ENCODE measurements around the gene BACE1-AS. TPM values are rescaled to one million over a fixed set of nuclear protein-coding genes. Genes with fewer than 3 reads are reported as not detected.

BACE1-AS gene
- polyA plus RNA-seq, 4 donors: 1.6 to 12.5 (median 5.7) TPM

GRCh38 chr11:117333917-117334316 is 42.8 kb downstream of the BACE1-AS start:
- Histone ChIP-seq H3K36me3 (ENCODE audit: control insufficient read depth in 3 of 3, insufficient read depth in 2 of 3, low read depth in 1 of 3, low read length in 3 of 3) (peaks cover 0 to 29% (median 0%) of the 10 kb centered on the region in 3 donors), H3K27me3 (ENCODE audit: control insufficient read depth in 3 of 3, insufficient read depth in 3 of 3, low read length in 3 of 3) (no peaks in the 10 kb centered on the region), H3K4me1 (ENCODE audit: control insufficient read depth in 3 of 3, insufficient read depth in 2 of 3, low read depth in 1 of 3, low read length in 2 of 3) (peaks cover 0 to 4% (median 0%) of the 10 kb centered on the region in 3 donors), H3K27ac (ENCODE audit: low read depth in 1 of 3, low read length in 2 of 3) (no peak overlapping the region), H3K9me3 (ENCODE audit: control insufficient read depth in 2 of 2, insufficient read depth in 1 of 2, low read depth in 1 of 2, low read length in 1 of 2) (no peaks in the 10 kb centered on the region), H3K4me3 (ENCODE audit: low read depth in 1 of 3, low read length in 3 of 3) (no peak overlapping the region)
- WGBS, 3 donors: 75 to 81% (median 77%) methylated on average over 9 of the region's 9 CpGs
- DNase-seq (no peak), FAIRE-seq (no peak)

DNA sequence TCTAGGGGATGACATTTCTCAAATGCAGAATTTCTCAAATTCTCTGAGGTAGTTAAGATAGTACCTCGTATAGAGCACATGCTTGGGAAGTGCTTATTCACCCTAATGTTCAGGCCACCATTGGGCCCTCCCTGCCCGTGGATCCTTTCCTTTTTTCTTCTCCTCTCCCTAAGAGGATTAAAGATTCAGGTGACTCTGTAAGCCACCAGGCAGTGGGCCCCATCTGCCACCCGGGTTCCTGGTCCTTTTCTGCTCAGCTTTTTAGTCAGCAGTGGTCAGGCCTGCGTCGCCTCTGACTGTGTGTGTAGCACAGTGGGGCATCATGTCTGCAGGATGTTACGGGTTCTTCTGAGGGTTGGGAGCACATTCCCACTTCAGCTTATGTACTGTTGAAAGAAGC is 43.8 kb downstream of the BACE1-AS start:
- H3K36me3 ChIP-seq (ENCODE audit: control insufficient read depth in 3 of 3, insufficient read depth in 2 of 3, low read depth in 1 of 3, low read length in 3 of 3): peaks cover 0 to 34% (median 2%) of the 10 kb centered on the region in 3 donors
- no peaks in the 10 kb centered on the region for H3K9me3 ChIP-seq (ENCODE audit: control insufficient read depth in 2 of 2, insufficient read depth in 1 of 2, low read depth in 1 of 2, low read length in 1 of 2)
- H3K27ac ChIP-seq (ENCODE audit: low read depth in 1 of 3, low read length in 2 of 3): no peak overlapping the region
- 87 to 92% (median 90%) methylated on average over 6 of the region's 6 CpGs for WGBS, 3 donors
- FAIRE-seq: no peak
- H3K4me1 ChIP-seq (ENCODE audit: control insufficient read depth in 3 of 3, insufficient read depth in 2 of 3, low read depth in 1 of 3, low read length in 2 of 3): no peaks in the 10 kb centered on the region
- DNase-seq: no peak
- H3K27me3 ChIP-seq (ENCODE audit: control insufficient read depth in 3 of 3, insufficient read depth in 3 of 3, low read length in 3 of 3): no peaks in the 10 kb centered on the region
- H3K4me3 ChIP-seq (ENCODE audit: low read depth in 1 of 3, low read length in 3 of 3): no peak overlapping the region

DNA sequence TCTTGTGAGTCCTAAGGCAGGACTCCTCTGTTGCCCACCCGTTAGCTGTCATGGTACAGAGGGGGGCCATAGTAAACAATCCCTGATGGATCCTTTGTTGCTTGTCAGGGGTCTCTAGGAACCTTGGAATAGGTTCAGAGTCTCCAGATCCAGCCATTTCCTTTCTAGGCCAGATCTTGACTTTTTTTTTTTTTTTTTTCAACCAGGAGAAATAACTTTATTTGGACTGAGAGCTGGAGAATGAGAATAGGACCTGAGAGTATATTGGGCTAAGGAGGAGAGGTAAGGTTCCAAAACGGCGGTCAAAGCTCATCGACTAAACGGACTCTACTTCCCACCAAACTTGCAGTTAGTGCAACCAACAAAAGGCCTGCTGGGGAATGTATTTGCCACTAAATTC is 44.3 kb downstream of the BACE1-AS start:
- no peak for FAIRE-seq
- H3K27ac ChIP-seq (ENCODE audit: low read depth in 1 of 3, low read length in 2 of 3): no peak overlapping the region
- H3K36me3 ChIP-seq (ENCODE audit: control insufficient read depth in 3 of 3, insufficient read depth in 2 of 3, low read depth in 1 of 3, low read length in 3 of 3): peaks cover 0 to 38% (median 2%) of the 10 kb centered on the region in 3 donors
- no peaks in the 10 kb centered on the region for H3K9me3 ChIP-seq (ENCODE audit: control insufficient read depth in 2 of 2, insufficient read depth in 1 of 2, low read depth in 1 of 2, low read length in 1 of 2)
- H3K4me1 ChIP-seq (ENCODE audit: control insufficient read depth in 3 of 3, insufficient read depth in 2 of 3, low read depth in 1 of 3, low read length in 2 of 3): no peaks in the 10 kb centered on the region
- H3K4me3 ChIP-seq (ENCODE audit: low read depth in 1 of 3, low read length in 3 of 3): no peak overlapping the region
- no peaks in the 10 kb centered on the region for H3K27me3 ChIP-seq (ENCODE audit: control insufficient read depth in 3 of 3, insufficient read depth in 3 of 3, low read length in 3 of 3)
- DNase-seq: no peak
- WGBS, 3 donors: 81 to 94% (median 93%) methylated on average over 5 of the region's 5 CpGs

DNA sequence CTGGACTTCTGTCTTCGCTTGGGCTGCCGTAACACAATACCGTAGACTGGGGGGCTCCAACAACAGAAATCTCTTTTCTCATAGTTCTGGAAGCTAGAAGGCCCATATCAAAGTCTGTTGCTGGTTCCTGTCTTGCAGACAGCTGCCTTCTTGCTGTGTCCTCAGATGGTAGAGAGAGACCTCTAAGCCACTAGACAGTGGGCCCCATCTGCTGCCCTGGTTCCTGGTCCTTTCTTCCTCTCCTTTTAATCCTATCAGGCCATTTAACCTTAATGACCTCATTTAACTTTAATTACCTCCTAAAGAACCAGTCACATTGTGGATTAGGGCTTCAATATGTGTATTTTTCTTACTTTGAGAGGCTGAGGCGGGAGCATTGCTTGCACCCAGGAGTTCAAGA is 45.9 kb downstream of the BACE1-AS start:
- no peak for DNase-seq
- 96 to 97% (median 96%) methylated on average over 4 of the region's 4 CpGs for WGBS, 3 donors
- FAIRE-seq: no peak

More for the DNA sequence above, 45.9 kb downstream of the BACE1-AS start:
- H3K4me1 ChIP-seq (ENCODE audit: control insufficient read depth in 3 of 3, insufficient read depth in 2 of 3, low read depth in 1 of 3, low read length in 2 of 3): no peaks in the 10 kb centered on the region
- no peaks in the 10 kb centered on the region for H3K9me3 ChIP-seq (ENCODE audit: control insufficient read depth in 2 of 2, insufficient read depth in 1 of 2, low read depth in 1 of 2, low read length in 1 of 2)
- no peak overlapping the region for H3K27ac ChIP-seq (ENCODE audit: low read depth in 1 of 3, low read length in 2 of 3)
- H3K27me3 ChIP-seq (ENCODE audit: control insufficient read depth in 3 of 3, insufficient read depth in 3 of 3, low read length in 3 of 3): no peaks in the 10 kb centered on the region
- peaks cover 0 to 41% (median 2%) of the 10 kb centered on the region in 3 donors for H3K36me3 ChIP-seq (ENCODE audit: control insufficient read depth in 3 of 3, insufficient read depth in 2 of 3, low read depth in 1 of 3, low read length in 3 of 3)
- no peak overlapping the region for H3K4me3 ChIP-seq (ENCODE audit: low read depth in 1 of 3, low read length in 3 of 3)

Other genes with a start within 250 kb of the BACE1-AS start
- gene SIK3, start 192.9 kb upstream of the BACE1-AS start, polyA plus RNA-seq: 10 to 100 TPM in 2 of 4 donors, 1 to 10 TPM in 2; 4.9 to 35.3 (median 9.0) TPM
- gene PAFAH1B2, start 147.1 kb upstream of the BACE1-AS start, polyA plus RNA-seq: 10 to 100 TPM; 23.2 to 44.7 (median 25.7) TPM
- 10 to 100 TPM; 27.6 to 96.6 (median 55.8) TPM for gene SIDT2, start 112.6 kb upstream of the BACE1-AS start, polyA plus RNA-seq
- gene TAGLN, start 92.0 kb upstream of the BACE1-AS start, polyA plus RNA-seq: 100 to 1,000 TPM in 2 of 4 donors, 10 to 100 TPM in 2; 57.9 to 611 (median 134) TPM
- gene PCSK7, start 59.3 kb upstream of the BACE1-AS start, polyA plus RNA-seq: 10 to 100 TPM; 32.0 to 60.8 (median 42.4) TPM
- 10 to 100 TPM in 2 of 4 donors, 1 to 10 TPM in 2; 6.9 to 17.8 (median 8.9) TPM for gene RNF214, start 58.7 kb upstream of the BACE1-AS start, polyA plus RNA-seq
- 10 to 100 TPM in 1 of 4 donors, 1 to 10 TPM in 3; 1.6 to 27.9 (median 5.8) TPM for gene BACE1, start 24.9 kb downstream of the BACE1-AS start, polyA plus RNA-seq
- 10 to 100 TPM in 2 of 4 donors, 1 to 10 TPM in 2; 2.9 to 23.9 (median 8.8) TPM for gene CEP164, start 36.5 kb downstream of the BACE1-AS start, polyA plus RNA-seq

All from small intestine (tissue), 7 donors.